ENCODE results near the gene METTL9.

- TF ChIP-seq SIN3A (IDR thresholded peaks at IDR 0.05; ENCODE audit: borderline replicate concordance, insufficient read depth, low read length) (no peak), REST (IDR thresholded peaks at IDR 0.05; ENCODE audit: insufficient read depth in 1 of 2, low read depth in 2 of 2, low read length in 2 of 2) (no peak), TAF1 (IDR thresholded peaks at IDR 0.05; ENCODE audit: borderline replicate concordance, insufficient read depth, low read length) (no peak), POLR2AphosphoS5 (IDR thresholded peaks at IDR 0.05; ENCODE audit: low read depth, low read length) (no peak), FOXP2 (optimal IDR thresholded peaks at IDR 0.05; ENCODE audit: borderline replicate concordance, extremely low read depth, extremely low read length, insufficient read depth) (no peak)
These were observed 12.4 kb downstream of the METTL9 start for GRCh38 chr16:21611556-21612384.

Measured in PFSK-1 (cell line).